Left ventricle myocardium superior (tissue), 1 donor: ENCODE data around the gene DMTF1. TPM values are rescaled to one million over a fixed set of nuclear protein-coding genes. Genes with fewer than 3 reads are reported as not detected.
A peak's percentile ranks its signal among the peaks of the same experiment; 100 is the strongest.
"Not testable (repeated sequence)": the region's sequence is repeated elsewhere in the genome, so short reads cannot be mapped to it uniquely, and the experiment has no call there.

Experiments used
- ATAC-seq: fragments of 200-7000 bp; cut with Tn5 transposase; one replicate; pipeline ENCODE4 v1.9.1; 2020; ENCODE audit warnings: mild to moderate bottlenecking, moderate library complexity
- DNase-seq: peaks from one replicate; pipeline ENCODE4 v3.0.0-alpha.2; 2020
- intact Hi-C: fragments of 100-400 bp; cut with micrococcal nuclease; formaldehyde crosslinking; loops from one replicate; pipeline ENCODE4 v1.11.0; 2022
- total RNA-seq: library from RNA; stranded (reverse); fragmentation: NEBNext Ultra II Directional; extraction: Animal tissue kit (Norgen Biotek cat#: 25700); gene quantifications from one replicate; pipeline ENCODE4 v1.2.1, GENCODE V29; 2021
- donor health status: DM: no; HTN: yes; CAD: no; lungs with severe emphysema.

The DMTF1 gene
- total RNA-seq, 1 donor from 2014 or later = 24.4 TPM

- intact Hi-C loops = no loop called here
- no peak for ATAC-seq
- DNase-seq = no peak
Measured at GRCh38 chr7:87216701-87217508, 64.7 kb downstream of the DMTF1 start.

GRCh38 chr7:87217983-87218653 is 65.9 kb downstream of the DMTF1 start:
- intact Hi-C loops = loop anchor here (2.0 kb wide), 1 partner anchor 17 kb away; no protein-coding TSS in a partner anchor
- DNase-seq (no peak), ATAC-seq (no peak)

GRCh38 chr7:87218796-87219544 is 66.7 kb downstream of the DMTF1 start:
- ATAC-seq (peak; percentile 66), DNase-seq (peak; percentile 66)
- intact Hi-C loops = loop anchor here (2.0 kb wide), 1 partner anchor 18 kb away; no protein-coding TSS in a partner anchor

- intact Hi-C loops = loop anchor here (2.0 kb wide), 1 partner anchor 19 kb away; no protein-coding TSS in a partner anchor
- ATAC-seq = peak; percentile 92
- peak; percentile 88 for DNase-seq
Measured at GRCh38 chr7:87219545-87220025, 67.3 kb downstream of the DMTF1 start, which contains the start of gene TMEM243. TSS of gene TMEM243 (minus strand) at chr7:87219732. CDS start at chr7:87219503, 229 bp downstream.

GRCh38 chr7:87220026-87220733 is 67.9 kb downstream of the DMTF1 start:
- ATAC-seq = peak; percentile 86
- peak; percentile 86 for DNase-seq
- intact Hi-C loops = no loop called here

GRCh38 chr7:87220734-87221215 is 68.5 kb downstream of the DMTF1 start:
- intact Hi-C loops = no loop called here
- ATAC-seq = no peak
- DNase-seq = no peak

GRCh38 chr7:87223666-87224065 is 71.4 kb downstream of the DMTF1 start:
- DNase-seq (no peak), ATAC-seq (no peak)
- intact Hi-C loops = no loop called here

- intact Hi-C loops = no loop called here
- ATAC-seq (no peak), DNase-seq (no peak)
Measured at GRCh38 chr7:87225696-87226095, 73.4 kb downstream of the DMTF1 start.

GRCh38 chr7:87226495-87226894 is 74.2 kb downstream of the DMTF1 start:
- intact Hi-C loops = no loop called here
- DNase-seq = no peak
- no peak for ATAC-seq

- DNase-seq = peak; percentile 61
- intact Hi-C loops = no loop called here
- ATAC-seq = peak; percentile 92
Measured at GRCh38 chr7:87231258-87231657, 79.0 kb downstream of the DMTF1 start.

- ATAC-seq (peak; percentile 41), DNase-seq (no peak)
- intact Hi-C loops = no loop called here
Measured at GRCh38 chr7:87231711-87232110, 79.5 kb downstream of the DMTF1 start.

GRCh38 chr7:87234949-87235348 is 82.7 kb downstream of the DMTF1 start:
- intact Hi-C loops = loop anchor here (5.0 kb wide), 1 partner anchor 313 kb away; no protein-coding TSS in a partner anchor
- no peak for ATAC-seq
- DNase-seq = no peak

- DNase-seq, ATAC-seq: not testable (repeated sequence)
- intact Hi-C loops = loop anchor here (5.0 kb wide), 1 partner anchor 316 kb away; no protein-coding TSS in a partner anchor
Measured at GRCh38 chr7:87238464-87239051, 86.3 kb downstream of the DMTF1 start.

GRCh38 chr7:87245671-87246070 is 93.4 kb downstream of the DMTF1 start:
- intact Hi-C loops, ATAC-seq, DNase-seq: not testable (repeated sequence)
